PC-3 (cell line): ENCODE measurements around the gene PLIN5. TPM values are rescaled to one million over a fixed set of nuclear protein-coding genes. Genes with fewer than 3 reads are reported as not detected.

Experiments used
- ATAC-seq: fragments of 200-7000 bp; cut with Tn5 transposase; 2 replicates; pipeline ENCODE4 v1.9.1; 2020; ENCODE audit warnings: mild to moderate bottlenecking, moderate library complexity
- BruUV-seq: library from RNA; stranded (reverse); fragments of 400-500 nt; replicated peaks from 2 replicates; lab custom pipeline; 2021; lab: Mats Ljungman, UMichigan
- CTCF ChIA-PET: fragments of 300-600 bp; sonication (Branson Sonifier 250); formaldehyde crosslinking; loops from one replicate; lab custom pipeline; 2022; ENCODE audit warnings: antibody characterized with exemption; lab: Charles Lee
- POLR2A ChIA-PET: fragments of 300-600 bp; sonication (Branson Sonifier 250); formaldehyde crosslinking; loops from one replicate; lab custom pipeline; 2022; ENCODE audit warnings: antibody characterized with exemption; ENCODE audit not compliant: unreplicated experiment; lab: Charles Lee
- DNase-seq: peaks from one replicate; pipeline ENCODE4 v3.0.0-alpha.2; 2015
- H2AFZ ChIP-seq: fragments of 300-600 bp; sonication (generic); 2 replicates; pipeline ENCODE4 v1.6.0; 2016; ENCODE audit warnings: antibody characterized with exemption, low read length
- H3F3A ChIP-seq: fragments of 300-600 bp; sonication (generic); one replicate; pipeline ENCODE4 v1.6.0; 2017; ENCODE audit warnings: antibody characterized with exemption, low read length, control low read depth, mild to moderate bottlenecking; ENCODE audit not compliant: unreplicated experiment
- H3K27ac ChIP-seq: fragments of 300-600 bp; sonication (generic); 2 replicates; pipeline ENCODE4 v1.5.1; 2016; ENCODE audit warnings: mild to moderate bottlenecking, low read length
- H3K27me3 ChIP-seq: fragments of 300-600 bp; sonication (generic); 2 replicates; pipeline ENCODE4 v1.6.1; 2016; ENCODE audit warnings: low read length, mixed read lengths
- H3K36me3 ChIP-seq: fragments of 300-600 bp; sonication (generic); 2 replicates; pipeline ENCODE4 v1.6.1; 2016; ENCODE audit warnings: low read depth, mixed run types, low read length, mixed read lengths
- H3K4me1 ChIP-seq: fragments of 300-600 bp; sonication (generic); 2 replicates; pipeline ENCODE4 v1.5.1; 2016; ENCODE audit warnings: low read length; ENCODE audit not compliant: insufficient read depth
- H3K4me2 ChIP-seq: fragments of 300-600 bp; sonication (generic); 2 replicates; pipeline ENCODE4 v1.6.0; 2016; ENCODE audit warnings: low read length
- H3K4me3 ChIP-seq: fragments of 300-600 bp; sonication (generic); 2 replicates; pipeline ENCODE4 v1.5.1; 2016; ENCODE audit warnings: mild to moderate bottlenecking, low read length, mixed read lengths
- H3K79me2 ChIP-seq: fragments of 300-600 bp; sonication (generic); 2 replicates; pipeline ENCODE4 v1.6.1; 2017; ENCODE audit warnings: low read length, mixed read lengths
- H3K9ac ChIP-seq: fragments of 300-600 bp; sonication (generic); 2 replicates; pipeline ENCODE4 v1.6.0; 2016; ENCODE audit warnings: mild to moderate bottlenecking, low read length
- H3K9me2 ChIP-seq: fragments of 300-600 bp; sonication (generic); replicated peaks from 2 replicates; pipeline ENCODE4 v1.6.1; 2016; ENCODE audit warnings: mixed run types, low read length, mixed read lengths
- H3K9me3 ChIP-seq: fragments of 300-600 bp; sonication (generic); 2 replicates; pipeline ENCODE4 v1.6.1; 2016; ENCODE audit warnings: low read length, mixed read lengths
- H4K20me1 ChIP-seq: fragments of 300-600 bp; sonication (generic); 2 replicates; pipeline ENCODE4 v1.6.1; 2016; ENCODE audit warnings: low read length, mixed read lengths
- EZH2 ChIP-seq: fragments of 300-600 bp; sonication (generic); IDR thresholded peaks from one replicate; pipeline ENCODE4 v1.6.1; 2017; ENCODE audit warnings: antibody characterized with exemption, mild to moderate bottlenecking, low read length; ENCODE audit not compliant: unreplicated experiment
- EZH2phosphoT487 ChIP-seq: fragments of 300-600 bp; sonication (generic); IDR thresholded peaks from 2 replicates; pipeline ENCODE4 v1.6.1; 2018; ENCODE audit warnings: mild to moderate bottlenecking, antibody characterized with exemption, low read length, borderline replicate concordance
- intact Hi-C: fragments of 100-400 bp; cut with micrococcal nuclease; formaldehyde crosslinking; loops from 2 replicates; pipeline ENCODE4 v1.9.0; 2023
- total RNA-seq: library from RNA; depleted of rRNA; stranded (reverse); fragments of >200 nt; gene quantifications from 2 replicates; pipeline ENCODE4 v1.2.3, GENCODE V29; 2014
- TF ChIP-seq, protein P1 (sequence below): fragments of 300-600 bp; sonication (generic); conservative IDR thresholded peaks from 2 replicates; pipeline ENCODE4 v1.5.1; 2017; ENCODE audit warnings: antibody characterized with exemption, low read depth, mild to moderate bottlenecking, low read length

PLIN5 gene
- total RNA-seq, 1 experiment from 2014 or later = 1.2 TPM

DNA sequence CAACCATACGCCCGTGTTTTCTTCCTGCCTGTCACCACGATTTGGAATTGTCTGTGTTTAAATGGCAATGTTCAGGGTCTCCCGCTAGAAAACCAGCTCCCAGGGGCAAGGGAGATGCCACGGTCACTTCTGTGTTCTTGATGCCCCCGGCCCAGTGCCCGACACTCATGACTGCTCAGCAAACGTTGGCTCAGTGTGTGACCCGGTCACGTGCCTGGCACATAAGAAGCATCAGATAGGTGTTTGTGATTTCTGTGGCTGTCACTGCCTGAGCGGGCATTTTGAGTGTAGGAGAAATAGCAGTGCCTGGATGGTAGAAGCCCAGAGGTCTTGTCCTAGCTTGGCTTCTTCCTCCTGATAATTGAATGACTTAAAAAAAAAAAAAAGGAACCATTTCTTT is 47.5 kb downstream of the PLIN5 start:
- Histone ChIP-seq H2AFZ (no peak overlapping the region), H3K27me3 (no peaks in the 10 kb centered on the region), H3F3A (no peaks in the 10 kb centered on the region), H3K4me1 (no peaks in the 10 kb centered on the region), H3K9me3 (no peaks in the 10 kb centered on the region), H3K9me2 (no peaks in the 10 kb centered on the region), H3K4me2 (no peak overlapping the region), H4K20me1 (no peaks in the 10 kb centered on the region), H3K27ac (no peak overlapping the region), H3K9ac (no peak overlapping the region), H3K79me2 (no peaks in the 10 kb centered on the region), H3K36me3 (peaks cover 25% of the 10 kb centered on the region), H3K4me3 (no peak overlapping the region)
- no peak for TF ChIP-seq EZH2
- TF ChIP-seq, protein P1, sequence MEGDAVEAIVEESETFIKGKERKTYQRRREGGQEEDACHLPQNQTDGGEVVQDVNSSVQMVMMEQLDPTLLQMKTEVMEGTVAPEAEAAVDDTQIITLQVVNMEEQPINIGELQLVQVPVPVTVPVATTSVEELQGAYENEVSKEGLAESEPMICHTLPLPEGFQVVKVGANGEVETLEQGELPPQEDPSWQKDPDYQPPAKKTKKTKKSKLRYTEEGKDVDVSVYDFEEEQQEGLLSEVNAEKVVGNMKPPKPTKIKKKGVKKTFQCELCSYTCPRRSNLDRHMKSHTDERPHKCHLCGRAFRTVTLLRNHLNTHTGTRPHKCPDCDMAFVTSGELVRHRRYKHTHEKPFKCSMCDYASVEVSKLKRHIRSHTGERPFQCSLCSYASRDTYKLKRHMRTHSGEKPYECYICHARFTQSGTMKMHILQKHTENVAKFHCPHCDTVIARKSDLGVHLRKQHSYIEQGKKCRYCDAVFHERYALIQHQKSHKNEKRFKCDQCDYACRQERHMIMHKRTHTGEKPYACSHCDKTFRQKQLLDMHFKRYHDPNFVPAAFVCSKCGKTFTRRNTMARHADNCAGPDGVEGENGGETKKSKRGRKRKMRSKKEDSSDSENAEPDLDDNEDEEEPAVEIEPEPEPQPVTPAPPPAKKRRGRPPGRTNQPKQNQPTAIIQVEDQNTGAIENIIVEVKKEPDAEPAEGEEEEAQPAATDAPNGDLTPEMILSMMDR = no peak
- TF ChIP-seq EZH2phosphoT487 = no peak
- BruUV-seq = no TSS peak
- no peak for DNase-seq
- CTCF ChIA-PET = no interaction called here
- intact Hi-C loops = no loop called here
- ATAC-seq = no peak
- POLR2A ChIA-PET = no interaction called here

DNA sequence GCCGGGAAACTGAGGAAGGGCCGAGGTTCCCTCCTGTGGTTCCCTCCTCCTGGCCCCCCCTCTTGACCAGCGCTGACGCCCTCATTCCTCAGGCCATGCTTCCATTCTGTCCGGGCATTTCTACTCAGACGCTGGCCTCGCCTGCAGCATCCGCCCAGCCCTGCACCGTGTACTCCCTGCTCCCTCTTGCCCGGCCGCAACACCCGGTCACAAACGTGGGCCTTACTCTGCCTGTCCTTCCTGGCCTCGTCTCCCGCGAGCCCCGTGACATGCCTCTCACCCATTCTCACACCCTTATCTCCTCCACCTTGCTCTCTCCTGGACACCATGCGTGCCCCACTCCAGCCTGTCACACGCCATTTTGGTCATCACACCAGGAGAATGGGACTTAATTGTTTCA is 51.6 kb downstream of the PLIN5 start:
- H4K20me1 ChIP-seq = no peaks in the 10 kb centered on the region
- TF ChIP-seq EZH2 (no peak), EZH2phosphoT487 (no peak)
- TF ChIP-seq, protein P1 = no peak
- ChIA-PET CTCF (no interaction called here), POLR2A (no interaction called here)
- intact Hi-C loops = no loop called here
- no peak overlapping the region for H3K4me2 ChIP-seq
- H3K27ac ChIP-seq = no peak overlapping the region
- H3K9me3 ChIP-seq = no peaks in the 10 kb centered on the region
- H3K4me3 ChIP-seq = no peak overlapping the region
- no peak overlapping the region for H2AFZ ChIP-seq
- no TSS peak for BruUV-seq
- no peaks in the 10 kb centered on the region for H3K9me2 ChIP-seq
- DNase-seq (no peak), ATAC-seq (no peak)
- no peaks in the 10 kb centered on the region for H3F3A ChIP-seq
- H3K27me3 ChIP-seq = no peaks in the 10 kb centered on the region
- H3K4me1 ChIP-seq = no peaks in the 10 kb centered on the region
- H3K36me3 ChIP-seq = peaks cover 12% of the 10 kb centered on the region; the same call in 1 of the 2 replicates
- H3K9ac ChIP-seq = no peak overlapping the region
- no peaks in the 10 kb centered on the region for H3K79me2 ChIP-seq

DNA sequence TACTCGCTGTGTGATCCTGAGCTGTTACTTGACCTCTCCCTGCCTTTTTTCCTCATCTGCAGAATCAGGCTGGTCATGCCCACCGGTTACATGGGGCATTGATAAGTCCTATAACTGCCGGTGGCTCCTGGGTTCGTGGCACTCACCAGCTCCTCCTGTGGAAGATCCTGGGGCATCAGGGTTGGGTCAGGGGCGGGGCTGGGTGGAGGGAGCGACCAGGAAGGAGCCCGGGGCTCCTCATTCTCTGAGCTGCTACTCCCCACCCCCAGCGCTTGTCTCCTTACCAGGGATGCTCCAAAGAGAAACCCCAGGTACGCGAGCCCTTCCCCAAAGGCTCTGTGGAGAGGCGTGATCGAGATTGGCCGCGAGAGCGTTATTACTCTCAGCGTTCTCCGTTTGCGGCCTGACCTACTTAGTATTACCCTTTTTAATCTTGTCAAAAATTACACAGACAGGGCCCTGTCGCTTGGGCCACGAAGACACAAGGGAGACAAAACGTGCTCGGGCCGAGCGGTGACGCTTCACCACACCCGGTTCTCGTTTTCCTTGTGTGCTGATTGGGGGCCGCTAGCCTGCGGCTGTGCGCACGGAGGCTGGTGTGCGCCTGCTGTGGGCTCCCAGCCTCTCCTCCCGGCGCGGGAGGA is 52.2 kb downstream of the PLIN5 start:
- TF ChIP-seq EZH2phosphoT487 = no peak
- TF ChIP-seq, protein P1 = no peak
- TF ChIP-seq EZH2 = no peak
- H3K9me3 ChIP-seq = no peaks in the 10 kb centered on the region
- H3K4me3 ChIP-seq = no peak overlapping the region
- CTCF ChIA-PET = interaction anchor here (0.6 kb wide), 1 partner anchor 35 kb away, joined by 8 read pairs; the partner anchor contains the start of gene PLIN4
- no peak overlapping the region for H3K9ac ChIP-seq
- no peak overlapping the region for H2AFZ ChIP-seq
- H3K4me2 ChIP-seq = no peak overlapping the region
- no peaks in the 10 kb centered on the region for H4K20me1 ChIP-seq
- BruUV-seq = no TSS peak
- no peak overlapping the region for H3K27ac ChIP-seq
- no peaks in the 10 kb centered on the region for H3K4me1 ChIP-seq
- H3F3A ChIP-seq = no peaks in the 10 kb centered on the region
- no peaks in the 10 kb centered on the region for H3K79me2 ChIP-seq
- ATAC-seq = no peak
- peaks cover 11% of the 10 kb centered on the region; the same call in 1 of the 2 replicates for H3K36me3 ChIP-seq
- H3K27me3 ChIP-seq = no peaks in the 10 kb centered on the region
- intact Hi-C loops = no loop called here
- DNase-seq = no peak
- POLR2A ChIA-PET = no interaction called here
- no peaks in the 10 kb centered on the region for H3K9me2 ChIP-seq
